Esophagus squamous epithelium (tissue), 4 donors: Measurements from ENCODE around the gene ASTN1.

Experiments used
- CTCF ChIP-seq, 6 experiments: fragments of 450-650 bp in 4 of 6; fragments of 200-600 bp in 2 of 6; sonication (generic) in 2 of 6; IDR thresholded peaks; one replicate each; pipeline ENCODE4 v1.5.1; 2016 to 2019; ENCODE audit warnings: antibody characterized with exemption in 6 of 6, mild to moderate bottlenecking in 4 of 6, moderate library complexity in 4 of 6
- POLR2A ChIP-seq, 4 donors: fragments of 450-650 bp; IDR thresholded peaks; one replicate each; pipeline ENCODE4 v1.6.1; 2017; ENCODE audit warnings: antibody characterized with exemption in 4 of 4, mild to moderate bottlenecking in 4 of 4, moderate library complexity in 3 of 4

GRCh38 chr1:176843352-176844297 lies 320.9 kb downstream of the ASTN1 start:
- TF ChIP-seq CTCF (IDR thresholded peaks at IDR 0.05) (peak in 4 of 6 experiments; percentile 26 to 41 (median 31)), POLR2A (IDR thresholded peaks at IDR 0.05) (no peak)
